HG03159 (cell line): ENCODE data around the gene FRMD4A.

Source experiments
- ATAC-seq: cut with Tn5 transposase; IDR thresholded peaks from one replicate; pipeline ENCODE4 v1.9.1; 2021; ENCODE audit warnings: mild to moderate bottlenecking, moderate library complexity; ENCODE audit not compliant: unreplicated experiment

FRMD4A gene

DNA sequence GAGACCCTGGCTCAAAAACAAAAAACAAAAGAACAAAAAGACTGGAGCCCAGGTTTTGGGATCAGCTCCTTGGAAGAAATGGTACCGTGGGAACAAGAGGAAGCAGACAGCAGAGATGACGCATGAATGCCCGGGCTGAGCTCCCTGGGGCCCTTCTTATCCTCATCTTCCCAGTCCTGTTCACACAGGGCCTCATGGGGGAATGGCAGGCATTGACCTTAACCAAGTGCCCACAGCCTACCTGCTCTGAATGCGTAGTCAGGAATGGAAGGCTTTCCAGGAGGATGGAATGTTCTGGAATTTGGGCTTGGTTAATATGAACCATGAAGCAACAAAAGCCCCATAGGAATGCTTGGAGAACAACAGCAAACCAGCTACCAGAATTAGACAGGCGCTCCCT lies 589.3 kb downstream of the FRMD4A start:
- no peak for ATAC-seq

DNA sequence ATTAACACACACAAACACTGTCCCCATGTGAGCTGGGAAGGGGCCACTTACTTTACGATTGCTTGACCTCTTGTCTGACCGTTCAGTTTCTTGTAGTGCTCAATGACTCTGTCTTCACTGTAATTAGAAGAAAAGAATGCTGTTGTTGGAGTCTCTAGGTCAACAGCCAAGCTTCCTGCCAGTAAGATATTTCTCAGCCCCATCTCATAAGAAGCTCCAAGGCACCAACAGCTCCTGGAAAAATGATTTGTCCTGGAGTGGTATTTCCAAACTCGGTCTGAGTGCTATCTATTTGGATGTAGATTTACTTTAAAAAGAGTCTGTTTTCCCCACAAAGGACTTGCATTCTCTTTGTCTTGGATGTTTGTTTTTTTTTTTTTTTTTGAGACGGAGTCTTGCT lies 590.3 kb downstream of the FRMD4A start:
- ATAC-seq: no peak

DNA sequence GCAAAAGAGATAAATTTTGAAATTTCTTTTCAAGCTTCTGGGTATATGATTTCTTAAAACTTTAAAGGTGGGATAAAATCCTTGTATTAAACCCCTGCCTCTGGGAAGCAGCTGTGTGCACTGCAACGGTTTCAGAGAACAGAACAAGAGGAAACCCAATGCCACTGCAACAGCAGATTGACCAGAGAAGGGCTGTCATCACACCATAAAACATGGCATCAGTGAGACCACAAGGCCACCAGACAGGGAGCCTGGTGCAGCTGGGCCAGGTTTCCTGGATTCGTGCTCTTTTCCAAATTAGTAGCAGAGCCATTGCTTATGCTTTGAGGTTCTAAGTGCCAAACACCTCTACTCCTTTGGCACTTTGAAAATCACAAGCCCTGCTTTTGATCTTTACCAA lies 591.5 kb downstream of the FRMD4A start:
- ATAC-seq: no peak

DNA sequence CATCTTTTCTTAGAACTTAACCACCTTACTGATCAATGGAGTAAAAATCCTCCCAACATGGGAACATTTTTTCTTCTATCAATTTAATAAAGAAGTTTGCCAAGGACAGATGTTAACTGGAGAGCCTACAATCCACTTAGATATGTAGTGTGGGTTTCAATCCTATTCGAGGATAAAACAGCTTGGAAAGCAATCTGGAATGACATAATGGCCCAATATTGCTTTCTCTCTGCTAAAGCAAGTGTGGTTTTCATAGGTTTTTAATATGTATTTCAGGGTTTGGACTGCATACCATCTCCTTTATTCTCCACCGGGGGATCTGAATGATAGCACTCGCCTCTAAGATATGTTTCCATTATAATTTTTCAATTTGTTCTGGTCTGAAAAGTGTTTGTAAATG lies 594.2 kb downstream of the FRMD4A start:
- no peak for ATAC-seq

DNA sequence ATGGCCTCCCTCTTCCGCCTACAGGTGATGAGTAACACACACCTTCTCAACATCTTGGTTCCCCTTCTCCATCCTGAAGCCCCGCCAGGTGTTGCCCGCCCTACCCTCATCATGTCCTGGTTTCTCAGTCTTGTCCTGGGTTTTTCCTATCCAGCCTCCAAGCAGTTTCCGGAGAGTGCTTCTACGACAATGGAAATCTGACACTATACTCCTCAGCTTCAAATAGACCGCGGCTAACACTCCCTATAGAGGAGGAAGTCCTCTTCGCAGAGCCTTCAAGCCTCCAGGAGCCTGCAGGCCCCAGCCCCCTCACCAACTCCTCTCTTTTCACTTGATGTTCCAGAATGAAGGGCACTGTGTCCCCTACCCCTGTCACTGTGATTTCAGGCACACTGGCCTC lies 596.6 kb downstream of the FRMD4A start:
- ATAC-seq: no peak

DNA sequence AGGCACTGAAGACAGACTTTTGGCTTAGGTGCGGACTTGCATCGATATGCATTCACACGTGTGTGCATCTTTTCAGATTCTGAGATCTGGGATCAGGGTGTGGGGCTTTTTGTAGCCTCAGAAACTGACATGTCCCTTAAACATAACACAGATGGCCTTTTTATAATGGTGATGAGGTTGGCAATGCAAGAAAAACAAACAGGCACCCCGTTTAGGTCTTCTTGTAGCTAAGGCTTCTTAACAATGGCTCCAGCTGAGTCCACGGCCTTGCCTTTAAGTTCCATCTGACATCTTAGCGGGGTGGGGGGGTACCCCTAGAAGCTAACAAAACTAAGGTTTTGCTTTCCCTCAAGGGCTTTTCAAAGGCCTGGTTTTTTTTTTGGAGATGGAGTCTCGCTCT lies 597.7 kb downstream of the FRMD4A start:
- ATAC-seq: no peak

DNA sequence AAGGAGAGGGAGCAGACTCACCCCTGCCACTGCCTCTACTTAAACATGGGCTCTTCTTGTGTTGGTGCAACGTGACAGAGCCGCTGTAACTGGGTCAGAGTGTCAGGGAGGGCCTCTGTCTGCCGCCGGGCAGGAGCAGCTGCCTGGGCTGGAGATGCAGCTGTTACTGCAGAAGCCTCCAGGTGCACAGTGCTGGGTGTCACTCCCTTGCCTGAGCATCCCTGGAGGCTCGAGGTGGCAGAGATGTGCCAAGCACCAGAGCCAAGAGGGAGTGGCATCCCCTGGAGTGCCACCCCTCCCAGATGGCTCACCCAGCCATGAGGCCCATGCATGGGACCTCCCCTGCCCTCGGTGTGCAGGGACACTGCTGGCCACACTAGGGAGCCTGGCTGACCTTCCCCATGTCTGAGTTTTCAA lies 598.3 kb downstream of the FRMD4A start:
- no peak for ATAC-seq

DNA sequence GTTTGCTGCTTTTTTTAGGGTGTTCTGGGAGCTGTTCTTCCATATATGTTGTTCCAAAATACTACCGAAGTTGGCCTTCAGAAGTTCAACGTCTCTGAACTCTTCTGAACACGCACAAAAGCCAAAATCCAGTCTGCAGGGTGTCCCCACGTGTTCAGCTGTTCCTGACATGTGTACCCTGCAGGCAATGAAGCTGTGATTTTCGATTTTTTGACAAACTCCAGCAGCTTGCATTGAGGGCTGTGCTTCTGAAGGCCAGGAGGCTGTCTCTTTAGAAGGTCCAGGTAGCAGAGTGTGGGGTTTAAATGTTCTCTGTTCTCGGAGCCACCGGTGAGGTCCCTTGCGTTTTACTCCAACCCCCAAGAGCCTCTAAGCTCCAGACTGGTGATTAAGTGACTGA lies 598.9 kb downstream of the FRMD4A start:
- ATAC-seq: no peak

DNA sequence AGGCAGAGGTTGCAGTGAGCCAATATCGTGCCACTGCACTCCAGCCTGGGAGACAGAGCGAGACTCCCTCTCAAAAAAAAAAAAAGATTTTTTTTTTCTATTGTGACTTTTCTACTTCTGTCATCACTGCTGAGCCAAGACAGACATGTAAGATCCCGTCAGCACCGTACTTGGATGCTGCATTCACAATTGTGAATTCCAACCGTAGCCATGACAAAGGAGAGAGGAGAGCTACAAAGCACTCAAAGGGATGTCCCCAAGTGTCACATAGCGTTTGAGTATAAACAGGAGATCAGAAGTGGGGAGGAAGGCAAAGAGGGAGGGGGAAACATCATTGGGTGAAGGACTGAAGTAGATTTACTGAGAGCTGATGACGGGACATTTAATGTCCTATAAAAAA lies 599.8 kb downstream of the FRMD4A start:
- no peak for ATAC-seq

DNA sequence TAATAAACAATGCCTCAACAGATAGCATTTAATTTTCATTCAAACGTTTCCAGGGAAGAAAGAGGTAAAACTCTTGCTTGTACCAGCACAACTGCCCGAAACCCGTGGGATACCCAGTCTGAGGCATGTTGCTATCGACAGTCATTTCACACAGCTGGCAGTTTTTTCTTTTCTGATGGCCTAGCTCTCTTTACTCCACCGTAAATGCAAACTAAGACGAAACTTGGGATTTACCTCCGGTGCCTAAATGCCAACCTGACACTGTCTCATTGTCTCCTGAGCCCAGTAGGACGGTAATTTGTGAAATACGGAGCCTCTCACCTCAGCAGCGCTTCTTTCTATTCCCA lies 600.4 kb downstream of the FRMD4A start:
- ATAC-seq: no peak

DNA sequence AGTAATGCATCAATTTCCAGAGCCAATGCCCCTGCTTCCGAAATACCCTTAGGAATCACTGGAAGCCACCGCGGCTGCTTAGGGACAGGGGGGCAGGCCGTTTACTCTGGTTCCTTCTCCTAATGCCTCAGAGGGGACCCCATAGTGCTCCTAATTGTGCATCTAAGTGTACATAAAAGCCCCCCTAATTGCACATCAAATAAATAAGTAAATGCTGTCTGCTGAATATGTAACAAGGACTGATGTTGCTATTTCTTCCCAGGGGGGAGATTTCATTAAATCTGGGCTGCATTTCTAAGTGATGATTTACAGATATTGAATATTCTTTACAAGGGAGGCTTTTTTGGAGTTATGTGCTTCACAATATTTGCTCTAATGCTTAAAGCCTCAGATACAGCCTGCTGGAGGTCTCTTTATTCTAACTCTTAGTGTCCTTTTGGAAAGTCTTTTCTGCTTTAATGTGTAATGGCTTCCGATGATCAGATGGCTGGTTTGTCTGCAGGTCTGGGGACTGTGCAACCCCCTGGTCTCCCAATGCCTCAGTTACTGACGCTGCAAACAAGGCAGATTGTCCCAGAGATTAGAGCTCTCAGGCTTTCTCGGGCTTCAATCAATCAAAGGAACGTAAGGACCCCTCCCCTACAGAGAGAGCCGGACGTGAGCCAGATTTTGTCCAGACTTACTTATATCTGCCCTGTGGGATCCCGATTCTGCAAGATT lies 601.0 kb downstream of the FRMD4A start:
- no peak for ATAC-seq

DNA sequence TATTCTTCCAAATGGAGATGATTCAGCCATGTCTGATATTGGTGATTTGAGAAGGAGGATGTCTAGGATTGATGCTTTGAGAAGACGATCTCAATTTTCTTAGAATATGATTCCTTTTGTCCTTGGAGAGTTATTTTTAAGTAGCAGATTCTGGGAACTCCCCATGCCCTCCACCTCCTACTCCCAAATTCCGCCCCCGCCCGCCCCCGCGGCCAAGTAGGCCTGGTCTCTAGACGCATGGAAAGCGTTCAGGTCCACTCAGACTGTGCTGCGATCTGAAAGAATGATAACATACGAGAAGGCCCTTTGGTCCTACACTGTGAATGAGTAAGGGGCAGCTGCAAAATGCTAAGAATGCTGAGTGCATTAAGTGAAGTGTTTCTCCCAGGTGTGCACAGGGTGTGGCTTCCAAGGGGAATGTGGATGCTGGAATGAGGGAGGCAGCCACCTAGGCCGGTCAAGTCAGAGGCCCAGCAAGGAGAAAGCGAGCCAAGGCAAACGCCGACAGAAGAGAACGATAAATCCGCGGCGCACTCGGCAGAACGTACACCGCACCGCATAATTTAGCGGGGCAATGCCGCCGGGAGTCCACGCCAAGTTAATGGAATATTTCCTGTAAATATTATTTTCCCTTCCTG lies 601.7 kb downstream of the FRMD4A start:
- no peak for ATAC-seq

DNA sequence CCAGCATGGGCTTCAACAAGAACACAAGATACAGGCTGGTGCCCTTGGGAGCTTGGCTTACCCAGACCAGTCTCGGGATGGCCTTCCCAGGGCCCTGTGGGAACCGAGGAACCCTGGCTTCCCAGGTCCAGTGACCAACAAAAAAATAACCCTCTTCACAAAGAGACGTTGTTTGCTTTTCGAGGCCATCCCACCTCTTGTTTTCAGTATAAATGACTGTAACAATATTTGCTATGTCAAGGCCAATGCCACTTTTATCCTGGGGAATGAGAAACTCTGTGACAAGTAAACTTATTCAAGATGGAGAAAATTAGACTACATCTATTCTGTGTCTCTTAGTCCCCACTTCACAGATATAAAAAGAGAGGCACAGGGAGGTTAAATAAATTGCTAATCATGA lies 605.1 kb downstream of the FRMD4A start:
- ATAC-seq: no peak

DNA sequence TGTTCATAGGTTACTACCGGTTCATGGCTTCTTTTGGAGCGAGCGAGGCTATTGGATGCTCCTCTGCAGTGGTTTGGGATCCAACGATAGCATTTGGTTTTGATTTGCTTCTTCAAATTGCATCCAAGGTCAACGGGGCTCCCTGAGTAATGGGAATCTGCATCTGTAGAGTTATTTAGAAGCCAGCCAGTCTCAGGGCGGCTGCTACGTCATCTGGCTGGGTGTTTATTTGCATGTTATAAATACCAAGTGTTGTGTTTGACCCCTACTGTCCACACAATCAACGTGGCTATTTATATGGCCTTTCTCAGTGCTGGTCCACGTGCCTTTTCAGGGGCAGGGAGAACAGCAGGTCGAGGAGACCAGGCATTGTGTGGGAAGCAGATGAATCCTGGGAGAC lies 606.2 kb downstream of the FRMD4A start:
- no peak for ATAC-seq

DNA sequence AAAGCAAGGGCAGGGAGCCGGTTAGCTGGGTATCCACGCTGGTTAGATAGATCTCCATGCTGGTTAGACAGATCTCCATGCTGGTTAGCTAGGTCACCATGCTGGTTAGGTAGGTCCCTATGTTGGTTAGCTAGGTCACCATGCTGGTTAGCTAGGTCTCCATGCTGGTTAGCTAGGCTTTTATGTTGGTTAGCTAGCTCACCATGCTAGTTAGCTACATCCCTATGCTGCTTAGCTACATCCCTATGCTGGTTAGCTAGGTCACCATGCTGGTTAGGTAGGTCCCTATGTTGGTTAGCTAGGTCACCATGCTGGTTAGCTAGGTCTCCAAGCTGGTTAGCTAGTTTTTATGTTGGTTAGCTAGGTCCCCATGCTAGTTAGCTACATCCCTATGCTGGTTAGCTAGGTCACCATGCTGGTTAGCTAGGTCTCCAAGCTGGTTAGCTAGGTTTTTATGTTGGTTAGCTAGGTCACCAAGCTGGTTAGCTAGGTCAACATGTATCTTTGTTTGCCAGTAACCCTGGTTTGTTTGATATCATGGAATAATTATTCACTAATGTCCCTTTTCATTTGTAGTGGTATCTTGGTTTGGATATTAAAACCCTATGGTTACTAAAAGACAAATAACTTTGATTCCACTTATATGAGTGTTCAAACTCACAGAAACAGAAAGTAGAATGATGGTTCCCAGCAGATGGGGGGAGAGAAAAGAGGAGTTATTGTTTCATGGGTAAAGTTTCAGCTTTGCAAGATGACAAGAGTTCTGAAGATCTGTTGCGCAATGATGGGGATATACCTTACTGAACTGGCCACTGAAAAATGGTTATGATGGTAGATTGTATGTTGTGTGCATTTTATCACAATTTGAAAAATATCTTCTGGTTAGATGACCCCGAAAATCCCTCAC lies 607.7 kb downstream of the FRMD4A start:
- no peak for ATAC-seq

DNA sequence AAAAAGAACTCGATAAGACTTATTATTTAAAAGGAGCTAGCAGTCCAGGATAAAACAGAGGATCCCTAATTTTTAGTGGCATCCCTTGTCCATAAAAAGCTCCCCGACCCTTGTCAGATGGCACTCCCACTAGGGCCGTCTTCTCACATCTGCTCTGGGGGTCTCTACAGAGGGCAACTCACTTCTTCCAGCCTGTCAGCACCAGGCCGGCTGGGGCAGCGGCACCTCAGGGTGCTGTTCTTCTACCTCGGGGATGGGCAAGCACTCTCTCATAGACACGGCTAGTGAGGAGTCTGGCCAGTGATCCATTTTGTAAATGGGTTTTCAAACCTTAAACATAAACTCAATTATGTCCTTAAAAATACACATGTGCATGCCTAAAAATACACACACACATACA lies 609.2 kb downstream of the FRMD4A start:
- no peak for ATAC-seq

DNA sequence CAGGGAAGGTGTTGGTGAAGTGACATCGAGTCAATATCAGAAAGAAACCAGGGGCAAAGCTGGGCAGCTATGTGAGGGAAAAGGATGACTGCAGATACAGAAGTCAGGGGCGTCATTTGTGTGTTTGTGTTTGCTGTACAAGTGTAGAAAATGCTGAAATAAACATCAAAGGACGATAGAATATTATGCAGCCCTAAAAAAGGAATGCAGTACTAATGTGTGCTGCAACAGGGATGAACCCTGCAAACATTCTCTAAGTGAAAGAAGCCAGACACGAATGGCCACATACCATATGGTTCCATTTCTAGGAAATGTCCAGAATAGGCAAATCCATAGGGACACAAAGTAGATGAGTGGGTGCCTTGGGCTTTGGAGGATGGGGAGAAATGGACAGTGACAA lies 610.0 kb downstream of the FRMD4A start:
- ATAC-seq: no peak

DNA sequence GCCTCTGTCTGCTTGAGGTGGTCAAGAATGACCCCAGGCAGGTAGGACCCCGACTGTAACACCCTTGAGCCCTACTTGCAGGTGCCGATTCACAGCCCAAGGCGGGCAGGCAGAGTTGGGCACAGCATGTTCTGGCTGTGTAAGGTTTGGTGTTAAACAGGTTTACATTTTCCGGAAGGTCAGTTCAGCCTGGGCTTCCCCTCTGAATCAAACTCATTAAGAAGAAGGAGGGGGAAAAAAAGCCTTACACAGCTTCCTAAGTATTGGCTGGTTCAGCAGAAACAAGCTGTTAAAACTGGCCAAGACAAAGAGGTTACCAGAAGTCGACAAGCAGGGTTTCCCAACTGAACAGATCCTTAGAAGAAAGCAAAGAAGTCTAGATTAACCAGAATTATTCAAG lies 611.3 kb downstream of the FRMD4A start:
- no peak for ATAC-seq

DNA sequence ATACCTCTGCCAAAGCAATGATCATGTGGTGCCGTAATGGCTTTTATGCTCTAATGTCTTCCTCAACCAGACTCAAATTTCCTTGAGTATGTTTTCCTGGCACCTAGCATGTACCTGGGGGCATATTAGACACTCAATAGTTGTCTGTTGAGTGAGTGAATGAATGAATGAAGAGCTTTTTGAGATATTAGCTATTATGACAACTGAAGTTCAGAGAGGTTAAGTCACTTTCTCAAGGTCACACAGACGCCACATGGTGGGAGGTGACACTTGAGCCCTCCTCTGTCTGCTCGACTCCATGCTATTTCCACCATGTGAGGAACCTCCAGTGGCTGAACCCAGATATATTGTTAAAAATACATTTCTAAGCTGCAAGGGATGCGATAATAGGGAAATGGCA lies 611.9 kb downstream of the FRMD4A start:
- ATAC-seq: no peak

DNA sequence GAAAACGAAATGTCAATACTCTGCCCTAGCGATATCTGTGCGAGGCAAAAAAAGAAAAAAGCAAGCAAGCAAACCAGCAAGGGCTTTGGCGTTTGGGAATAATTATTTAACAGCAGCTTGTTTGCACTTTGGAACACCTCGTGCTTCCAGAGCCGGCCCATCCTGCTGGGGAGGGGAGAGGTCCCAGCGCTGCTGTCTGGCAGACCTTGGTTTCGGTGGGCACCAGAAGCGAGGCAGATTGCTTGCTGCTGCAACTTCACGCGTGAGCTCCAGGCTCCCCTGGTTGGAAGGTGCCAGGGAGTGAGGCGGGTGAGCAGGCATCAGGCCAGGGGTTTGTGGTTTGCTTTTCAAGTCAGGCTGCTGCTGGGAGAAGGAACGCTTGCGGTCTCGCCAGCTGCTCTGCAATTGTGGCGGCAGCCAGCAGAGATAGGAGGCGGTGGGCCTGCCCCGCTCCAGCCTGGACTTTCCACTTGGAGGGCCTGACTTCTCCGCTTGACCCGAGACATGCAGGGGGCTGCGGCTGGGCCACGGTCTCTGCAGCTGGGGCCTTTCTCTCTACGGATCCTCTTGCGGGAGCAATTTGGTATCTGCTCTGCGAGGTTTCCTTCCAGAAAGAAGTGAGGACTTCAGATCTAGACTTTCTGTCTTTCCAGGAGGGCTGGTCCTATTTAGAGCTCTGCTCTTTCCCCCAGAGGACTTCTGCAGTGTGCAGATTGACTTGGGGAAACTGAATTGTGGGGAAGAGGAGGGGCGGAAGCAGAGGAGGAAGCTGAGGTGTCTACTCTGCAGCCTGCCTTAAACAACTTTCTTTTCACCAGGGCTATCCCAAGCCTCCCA lies 612.6 kb downstream of the FRMD4A start:
- no peak for ATAC-seq

DNA sequence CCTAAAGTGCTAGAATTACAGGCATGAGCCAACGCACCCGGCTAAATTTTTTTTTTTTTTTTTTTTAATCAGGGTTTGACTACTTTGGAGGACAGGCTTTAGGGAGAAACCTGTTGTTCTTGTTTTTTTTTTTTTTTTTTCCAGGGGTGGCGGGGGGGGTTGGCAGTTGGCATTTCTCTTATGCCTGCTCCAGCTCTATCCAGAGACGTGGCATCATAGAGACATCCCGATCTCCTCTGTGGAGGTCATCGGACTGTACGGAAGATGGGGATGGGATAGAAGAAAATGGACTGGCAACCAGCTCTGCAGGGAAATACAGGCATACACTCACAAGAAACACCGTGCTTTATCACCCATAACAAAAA lies 613.2 kb downstream of the FRMD4A start:
- ATAC-seq: no peak
